ENCODE results near the gene PTPN11.
"Not testable (repeated sequence)": the region's sequence is repeated elsewhere in the genome, so short reads cannot be mapped to it uniquely, and the experiment has no call there.

PTPN11 gene

DNA sequence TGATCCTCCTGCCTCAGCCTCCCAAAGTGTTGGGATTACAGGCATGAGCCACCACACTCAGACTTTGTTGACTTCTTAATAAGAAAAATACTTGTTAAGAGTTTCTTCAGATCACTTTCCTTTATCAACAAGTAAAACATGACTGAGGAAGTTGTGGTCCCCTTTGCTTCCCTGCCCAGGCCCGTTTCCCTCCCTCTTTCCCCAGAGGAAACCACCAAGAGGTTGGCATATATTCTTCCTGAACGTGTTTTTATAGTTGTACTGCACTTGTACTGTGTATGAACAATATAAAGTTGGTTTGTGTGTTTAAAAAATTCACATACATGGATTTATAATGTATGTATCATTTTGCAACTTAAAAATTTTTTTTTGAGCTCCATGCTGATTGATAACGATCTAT, 28.4 kb downstream of the PTPN11 start:
- in situ Hi-C loops (cut with HindIII; ENCODE audit: low sequenced_read_pairs) = no loop called here

DNA sequence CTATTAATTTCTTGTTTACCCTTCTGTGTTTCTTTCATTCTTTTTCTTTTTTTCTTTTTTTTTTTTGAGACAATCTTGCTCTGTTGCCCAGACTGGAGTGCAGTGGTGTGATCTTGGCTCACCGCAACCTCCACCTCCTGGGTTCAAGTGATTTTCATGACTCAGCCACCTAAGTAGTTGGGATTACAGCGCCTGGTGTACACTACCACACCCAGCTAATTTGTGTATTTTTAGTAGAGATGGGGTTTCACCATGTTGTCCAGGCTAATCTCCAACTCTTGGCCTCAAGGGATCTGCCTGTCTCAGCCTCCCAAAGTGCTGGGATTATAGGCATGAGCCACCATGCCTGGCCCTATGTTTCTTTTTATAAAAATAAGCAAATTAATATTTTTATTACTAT, 29.4 kb downstream of the PTPN11 start:
- in situ Hi-C loops (cut with HindIII; ENCODE audit: low sequenced_read_pairs) = not testable (repeated sequence)

DNA sequence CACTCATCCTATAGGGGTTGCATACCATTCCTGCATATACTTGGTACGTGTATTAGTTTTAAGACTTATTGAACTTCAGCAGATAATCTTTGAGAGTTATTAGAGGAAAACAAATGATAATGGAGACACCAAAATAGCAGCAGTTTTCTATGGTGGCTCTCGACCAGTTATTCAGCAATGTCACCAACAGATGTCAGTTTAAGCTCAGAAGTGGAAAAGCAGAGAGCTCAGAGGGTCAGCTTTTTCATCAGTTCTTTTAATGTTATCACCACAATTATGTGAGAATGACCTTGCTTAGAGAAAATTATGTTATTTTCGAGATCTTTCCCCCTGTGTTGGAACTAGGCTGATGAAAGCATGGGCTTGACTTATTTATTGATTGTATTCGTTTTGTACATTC, 32.0 kb downstream of the PTPN11 start:
- in situ Hi-C loops (cut with HindIII; ENCODE audit: low sequenced_read_pairs) = no loop called here

DNA sequence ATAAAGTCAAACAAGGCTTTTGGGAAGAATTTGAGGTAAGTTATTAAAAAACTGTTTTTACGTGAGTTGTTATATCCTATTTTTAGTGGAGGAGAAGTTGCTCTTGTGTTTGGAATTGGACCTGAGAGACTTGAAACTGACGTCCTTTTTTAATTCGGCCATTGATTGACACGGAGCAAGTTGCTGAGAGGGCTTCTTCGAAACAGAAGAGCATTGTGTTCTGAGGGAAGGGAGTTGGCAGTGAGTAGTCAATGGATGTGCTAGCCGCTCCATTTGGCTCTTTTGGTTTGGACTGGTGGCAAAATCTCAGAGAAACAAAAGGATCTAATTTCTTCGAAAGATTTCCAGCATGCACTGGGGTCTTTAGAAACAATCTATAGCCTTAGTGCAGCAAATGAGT, 37.3 kb downstream of the PTPN11 start:
- in situ Hi-C loops (cut with HindIII; ENCODE audit: low sequenced_read_pairs) = no loop called here

DNA sequence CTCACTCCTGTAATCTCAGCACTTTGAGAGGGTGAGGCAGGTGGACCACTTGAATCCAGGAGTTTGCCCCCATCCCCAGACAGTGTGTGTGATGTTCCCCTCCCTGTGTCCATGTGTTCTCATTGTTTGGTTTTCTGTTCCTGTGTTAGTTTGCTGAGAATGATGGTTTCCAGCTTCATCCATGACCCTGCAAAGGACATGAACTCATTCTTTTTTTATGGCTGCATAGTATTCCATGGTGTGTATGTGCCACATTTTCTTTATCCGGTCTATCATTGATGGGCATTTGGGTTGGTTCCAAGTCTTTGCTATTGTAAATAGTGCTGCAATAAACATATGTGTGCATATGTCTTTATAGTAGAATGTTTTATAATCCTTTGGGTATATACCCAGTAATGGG, 38.4 kb downstream of the PTPN11 start:
- in situ Hi-C loops (cut with HindIII; ENCODE audit: low sequenced_read_pairs) = not testable (repeated sequence)

DNA sequence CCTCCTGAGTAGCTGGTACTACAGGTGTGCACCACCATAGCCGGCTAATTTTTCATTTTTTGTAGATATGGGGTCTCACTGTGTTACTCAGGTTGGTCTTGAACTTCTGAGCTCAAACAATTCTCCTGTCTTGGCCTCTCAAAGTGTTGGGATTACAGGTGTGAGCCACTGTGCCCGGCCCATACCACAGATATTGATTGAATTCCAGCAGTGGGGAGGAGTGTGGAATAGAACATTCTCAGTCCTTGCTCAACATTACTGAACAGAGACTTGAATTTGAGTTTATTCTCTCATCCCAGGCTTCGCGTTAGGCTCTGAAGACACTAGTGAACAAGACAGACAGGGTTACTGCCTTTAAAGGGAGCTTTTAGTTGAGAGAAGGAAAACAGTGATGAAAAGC, 39.6 kb downstream of the PTPN11 start:
- in situ Hi-C loops (cut with HindIII; ENCODE audit: low sequenced_read_pairs) = no loop called here

DNA sequence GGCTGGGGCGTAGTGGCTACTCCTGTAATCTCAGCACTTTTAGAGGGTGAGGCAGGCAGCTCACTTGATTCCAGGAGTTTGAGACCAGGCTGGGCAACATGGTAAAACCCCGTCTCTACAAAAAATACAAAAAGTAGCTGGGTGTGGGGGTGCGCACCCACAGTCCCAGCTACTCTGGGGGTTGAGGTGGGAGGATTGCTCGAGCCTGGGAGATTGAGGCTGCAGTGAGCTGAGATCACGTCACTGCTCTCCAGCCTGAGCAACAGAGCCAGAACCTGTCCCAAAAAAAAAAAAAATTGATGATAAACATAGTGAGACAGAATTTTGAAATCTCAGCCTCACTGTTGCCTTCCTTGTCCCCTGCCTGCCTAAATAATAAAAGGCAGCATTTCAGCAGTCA, 40.0 kb downstream of the PTPN11 start:
- in situ Hi-C loops (cut with HindIII; ENCODE audit: low sequenced_read_pairs) = no loop called here

DNA sequence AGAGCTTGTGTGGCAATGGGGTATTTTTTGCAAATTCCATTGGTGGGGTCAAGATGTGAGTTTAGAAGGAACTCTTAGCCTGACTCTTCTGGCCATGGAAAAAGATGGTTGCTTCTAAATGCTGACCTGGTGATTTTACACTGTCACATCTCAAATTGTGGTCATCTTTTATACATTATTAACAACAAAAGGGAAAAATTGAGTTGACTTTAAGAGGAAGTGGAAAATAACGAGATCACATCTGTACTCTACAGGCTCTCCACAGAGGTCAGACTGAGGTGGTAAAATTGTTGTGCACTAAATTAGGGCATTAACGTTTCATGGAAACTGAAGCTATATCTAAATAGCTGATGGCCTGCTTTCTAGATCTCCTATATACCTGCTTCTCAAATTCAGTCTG, 44.7 kb downstream of the PTPN11 start:
- in situ Hi-C loops (cut with HindIII; ENCODE audit: low sequenced_read_pairs) = no loop called here

DNA sequence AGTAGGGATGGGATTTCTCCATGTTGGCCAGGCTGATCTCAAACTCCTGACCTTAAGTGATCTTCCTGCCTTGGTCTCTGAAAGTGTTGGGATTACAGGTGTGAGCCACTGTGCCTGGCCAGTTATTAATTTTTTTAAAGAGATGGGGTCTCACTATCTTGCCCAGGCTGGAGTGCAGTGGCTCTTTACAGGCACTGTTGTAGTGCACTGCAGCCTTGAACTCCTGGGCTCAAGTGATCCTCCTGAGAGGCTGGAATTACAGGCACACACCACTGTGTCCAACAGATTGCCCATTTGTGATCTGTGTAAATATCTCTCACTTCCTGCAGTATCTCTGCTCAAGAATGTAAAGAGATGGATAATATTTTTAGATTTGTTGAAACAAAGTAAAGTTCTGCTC, 45.9 kb downstream of the PTPN11 start:
- in situ Hi-C loops (cut with HindIII; ENCODE audit: low sequenced_read_pairs) = no loop called here

DNA sequence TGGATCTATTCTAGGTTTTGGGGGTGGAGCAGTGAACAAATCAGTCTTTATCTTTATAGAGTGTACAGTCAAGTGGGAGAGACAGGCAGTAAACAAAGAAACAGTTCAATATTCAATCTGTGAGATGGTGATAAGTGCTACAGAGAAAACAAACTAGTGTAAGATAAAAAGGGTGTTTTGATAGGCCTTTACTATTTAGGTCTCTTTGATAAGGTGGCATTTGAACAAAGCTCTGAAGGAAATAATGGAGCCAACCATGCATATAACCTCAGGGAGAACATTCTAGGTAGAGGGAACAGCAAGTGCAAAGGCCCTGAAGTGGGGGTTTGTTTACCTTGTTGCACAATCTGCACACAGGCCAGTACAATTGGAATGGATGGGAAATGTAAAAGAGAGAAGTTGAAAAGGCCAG, 47.3 kb downstream of the PTPN11 start:
- in situ Hi-C loops (cut with HindIII; ENCODE audit: low sequenced_read_pairs) = no loop called here

DNA sequence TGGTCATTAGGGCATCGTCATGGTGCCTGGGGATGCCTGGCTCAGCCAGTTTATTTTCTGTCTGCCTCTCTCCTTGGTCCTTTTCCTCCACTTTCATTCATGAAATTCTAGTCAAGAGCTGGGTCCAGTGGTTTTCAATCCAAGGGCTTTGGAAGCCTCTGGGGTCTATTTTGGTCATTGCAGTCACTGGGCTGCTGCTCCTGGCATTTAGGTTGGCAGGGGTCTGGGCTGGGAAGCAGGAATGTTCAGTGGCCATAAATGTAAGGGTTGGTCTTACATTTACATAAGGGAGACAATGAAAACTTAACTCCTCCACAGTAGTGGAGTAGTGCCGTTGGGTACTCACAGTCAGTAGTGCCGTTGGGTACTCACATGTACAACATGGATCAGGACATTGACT, 48.1 kb downstream of the PTPN11 start:
- in situ Hi-C loops (cut with HindIII; ENCODE audit: low sequenced_read_pairs) = no loop called here

DNA sequence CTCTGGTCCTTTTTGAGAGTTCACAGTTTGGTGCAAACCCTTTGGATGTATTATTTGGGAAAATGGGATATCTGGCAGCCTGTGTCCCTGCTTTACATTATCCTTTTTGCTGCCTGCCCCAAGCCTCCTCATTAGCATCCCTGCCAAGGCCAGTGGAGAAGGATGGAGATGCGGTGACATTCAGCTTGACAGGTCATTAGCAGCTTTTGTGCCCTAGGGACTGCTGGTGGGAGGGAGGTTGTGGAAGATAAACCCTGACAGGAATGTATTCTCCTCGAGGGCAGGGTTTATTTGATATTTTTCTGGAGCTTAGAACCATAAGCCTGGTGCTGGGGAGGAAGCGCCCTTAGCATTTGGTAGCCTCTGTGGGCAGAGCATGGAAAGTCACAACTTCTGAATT, 49.3 kb downstream of the PTPN11 start:
- in situ Hi-C loops (cut with HindIII; ENCODE audit: low sequenced_read_pairs) = no loop called here

DNA sequence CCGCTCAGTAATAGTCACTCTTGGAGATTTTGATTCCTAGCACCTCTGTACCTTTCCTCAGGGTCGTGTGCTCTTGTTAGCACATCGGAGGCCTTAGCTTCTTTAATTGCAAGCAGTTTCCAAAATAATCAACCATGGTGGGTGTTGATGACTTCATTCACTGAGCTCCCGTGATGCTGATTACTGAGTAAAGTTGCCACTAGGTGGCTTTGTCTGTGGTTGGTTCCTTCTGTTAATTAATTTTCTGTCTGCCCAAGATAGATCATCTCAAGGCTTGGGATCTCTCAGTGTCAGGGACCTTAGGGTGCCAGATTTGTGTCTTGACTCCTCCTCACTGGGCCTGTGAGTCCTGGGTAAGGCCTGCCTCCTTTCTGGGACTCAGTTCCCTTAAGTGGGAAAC, 54.3 kb downstream of the PTPN11 start:
- in situ Hi-C loops (cut with HindIII; ENCODE audit: low sequenced_read_pairs) = no loop called here

DNA sequence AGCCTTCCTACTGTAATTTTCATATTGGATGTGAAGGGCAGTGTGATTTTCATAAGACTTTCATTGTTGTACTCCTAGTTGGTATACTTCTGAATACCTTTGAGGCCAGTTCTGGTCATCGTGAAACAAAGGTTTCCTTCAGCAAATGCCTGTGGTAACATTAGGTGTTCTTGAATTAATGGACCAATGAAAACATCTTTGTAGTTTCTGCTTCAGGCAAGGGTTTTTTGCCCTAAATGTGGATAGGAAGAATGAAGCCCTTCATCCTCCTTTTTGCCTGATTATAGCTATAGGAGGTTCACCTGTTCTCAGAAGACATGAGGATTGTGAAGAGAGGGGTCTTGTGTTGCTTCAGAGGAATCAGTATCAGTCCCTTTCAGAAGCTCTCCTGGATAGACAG, 60.7 kb downstream of the PTPN11 start:
- in situ Hi-C loops (cut with HindIII; ENCODE audit: low sequenced_read_pairs) = no loop called here

DNA sequence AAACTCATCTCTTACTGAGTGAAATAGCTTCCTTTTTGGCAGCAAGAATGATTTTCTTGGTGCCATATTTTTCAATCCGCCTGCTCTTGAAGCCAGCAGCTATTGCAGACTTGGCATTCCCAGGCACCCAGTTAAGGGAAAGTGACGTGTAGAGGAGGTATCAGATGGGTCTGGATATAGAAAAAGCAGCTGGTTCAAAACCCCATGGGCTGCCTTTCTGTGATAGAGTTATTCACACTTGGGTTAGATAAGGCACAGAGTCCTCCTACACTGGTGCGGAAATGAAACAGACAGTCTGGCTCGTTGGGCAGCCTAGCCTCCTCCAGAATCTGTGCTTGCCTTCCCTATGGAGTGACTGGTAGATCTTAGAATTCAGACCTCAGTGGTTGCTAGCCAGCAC, 62.2 kb downstream of the PTPN11 start:
- in situ Hi-C loops (cut with HindIII; ENCODE audit: low sequenced_read_pairs) = no loop called here

DNA sequence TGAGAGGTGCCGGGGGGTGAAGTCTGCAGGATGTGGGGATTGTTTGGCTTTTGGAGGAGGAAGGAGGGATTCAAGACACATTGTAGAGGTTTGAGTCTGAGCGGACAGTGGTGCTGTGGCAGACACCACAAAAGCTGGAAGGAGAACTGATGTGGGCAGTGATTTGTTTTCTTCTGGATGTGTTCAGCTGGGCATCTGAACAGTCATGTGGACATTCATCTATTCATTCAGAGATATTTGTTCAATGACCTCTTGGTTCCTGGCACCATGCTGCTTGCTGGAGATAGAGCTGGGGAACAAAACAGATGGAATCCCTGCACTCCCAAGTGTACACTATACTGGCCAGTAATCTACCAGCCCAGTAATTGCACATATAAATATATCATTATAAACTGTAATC, 64.0 kb downstream of the PTPN11 start:
- in situ Hi-C loops (cut with HindIII; ENCODE audit: low sequenced_read_pairs) = no loop called here

DNA sequence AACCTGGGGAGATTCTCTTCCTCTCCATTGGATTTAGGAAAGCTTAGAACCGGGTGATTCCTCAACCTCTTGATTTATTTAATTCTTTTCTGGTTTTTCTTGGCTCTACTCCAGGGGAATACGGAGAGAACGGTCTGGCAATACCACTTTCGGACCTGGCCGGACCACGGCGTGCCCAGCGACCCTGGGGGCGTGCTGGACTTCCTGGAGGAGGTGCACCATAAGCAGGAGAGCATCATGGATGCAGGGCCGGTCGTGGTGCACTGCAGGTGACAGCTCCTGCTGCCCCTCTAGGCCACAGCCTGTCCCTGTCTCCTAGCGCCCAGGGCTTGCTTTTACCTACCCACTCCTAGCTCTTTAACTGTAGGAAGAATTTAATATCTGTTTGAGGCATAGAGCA, 67.6 kb downstream of the PTPN11 start:
- in situ Hi-C loops (cut with HindIII; ENCODE audit: low sequenced_read_pairs) = no loop called here

DNA sequence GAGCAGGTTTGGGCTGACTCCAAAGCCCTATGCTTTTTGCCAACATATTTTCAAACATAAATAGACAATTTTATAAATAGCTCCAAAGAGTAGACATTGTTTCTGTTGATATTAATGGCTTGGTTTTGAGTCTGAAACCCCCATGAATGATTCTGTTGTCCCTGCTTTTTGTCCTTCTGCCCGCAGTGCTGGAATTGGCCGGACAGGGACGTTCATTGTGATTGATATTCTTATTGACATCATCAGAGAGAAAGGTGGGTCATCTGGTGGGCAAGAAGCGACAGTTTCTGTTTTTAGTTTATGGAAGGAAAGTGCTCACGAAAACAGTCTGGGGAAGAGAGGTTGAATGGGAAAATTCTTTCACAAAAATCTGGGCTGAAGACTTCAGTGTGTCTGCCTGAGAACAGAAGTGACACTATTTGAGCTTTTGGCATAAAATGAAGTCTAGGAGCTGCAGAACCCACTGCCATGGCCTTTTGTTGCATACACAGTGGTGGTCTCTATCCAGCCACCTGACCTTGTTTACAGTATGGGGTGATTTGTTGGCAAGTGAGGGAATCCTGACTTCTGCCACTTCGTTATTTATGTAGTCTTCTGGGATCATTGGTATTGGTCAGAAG, 69.6 kb downstream of the PTPN11 start:
- in situ Hi-C loops (cut with HindIII; ENCODE audit: low sequenced_read_pairs) = no loop called here

DNA sequence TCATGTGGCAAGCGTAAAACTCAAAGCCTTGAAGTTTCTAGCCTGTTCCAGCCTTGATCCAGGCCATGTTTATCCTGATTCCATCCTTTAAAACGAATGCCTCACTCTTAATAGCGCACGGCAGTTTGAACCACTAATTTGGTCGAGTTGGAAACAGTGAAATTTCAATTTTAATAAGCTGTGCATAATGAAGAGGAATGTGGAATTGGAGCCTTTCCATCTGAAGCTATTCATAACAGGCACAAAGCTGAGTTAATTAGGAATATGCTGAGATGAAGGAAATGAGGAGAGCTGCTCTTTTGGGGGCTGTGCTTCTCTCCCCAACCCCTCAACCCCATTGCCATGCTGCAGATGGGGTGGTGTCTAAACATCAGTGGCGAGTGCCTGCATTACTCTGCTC, 70.7 kb downstream of the PTPN11 start:
- in situ Hi-C loops (cut with HindIII; ENCODE audit: low sequenced_read_pairs) = no loop called here

DNA sequence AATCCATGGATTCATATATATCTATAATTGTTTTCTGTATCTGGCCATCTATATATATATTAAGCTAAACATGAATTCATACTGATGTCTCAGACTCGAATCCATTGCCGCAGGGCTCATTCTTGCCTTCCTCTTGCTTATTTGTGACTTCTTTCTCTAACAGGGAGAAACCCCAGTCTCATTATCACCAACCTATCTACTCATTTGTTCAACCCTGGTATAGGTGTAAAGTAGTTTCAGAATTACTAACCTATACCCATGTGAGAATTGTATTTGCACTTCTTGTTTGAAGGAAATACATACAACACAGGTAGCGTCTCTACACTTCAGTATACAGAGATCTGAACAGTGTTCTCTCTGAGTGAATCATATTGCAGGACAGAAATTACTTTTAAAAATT, 77.7 kb downstream of the PTPN11 start:
- in situ Hi-C loops (cut with HindIII; ENCODE audit: low sequenced_read_pairs) = no loop called here

DNA sequence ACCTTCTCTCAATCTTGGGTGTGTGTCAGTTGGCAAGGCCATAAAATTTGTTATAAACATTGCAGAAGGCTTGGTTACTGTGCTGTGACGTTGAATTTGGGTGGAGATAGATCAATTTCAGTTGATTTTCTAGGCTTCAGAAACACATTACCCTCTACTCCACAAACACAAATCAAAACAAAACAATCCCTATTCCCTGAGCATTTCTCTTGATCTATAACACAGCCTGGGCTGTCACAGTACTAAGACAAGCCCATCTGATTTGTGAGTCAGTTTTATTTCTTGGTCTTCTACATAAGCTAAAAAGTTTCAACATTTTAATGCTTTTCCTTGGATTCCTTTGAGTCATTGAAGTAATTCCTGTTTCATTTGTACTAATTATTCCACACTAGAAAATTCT, 79.8 kb downstream of the PTPN11 start:
- in situ Hi-C loops (cut with HindIII; ENCODE audit: low sequenced_read_pairs) = no loop called here

DNA sequence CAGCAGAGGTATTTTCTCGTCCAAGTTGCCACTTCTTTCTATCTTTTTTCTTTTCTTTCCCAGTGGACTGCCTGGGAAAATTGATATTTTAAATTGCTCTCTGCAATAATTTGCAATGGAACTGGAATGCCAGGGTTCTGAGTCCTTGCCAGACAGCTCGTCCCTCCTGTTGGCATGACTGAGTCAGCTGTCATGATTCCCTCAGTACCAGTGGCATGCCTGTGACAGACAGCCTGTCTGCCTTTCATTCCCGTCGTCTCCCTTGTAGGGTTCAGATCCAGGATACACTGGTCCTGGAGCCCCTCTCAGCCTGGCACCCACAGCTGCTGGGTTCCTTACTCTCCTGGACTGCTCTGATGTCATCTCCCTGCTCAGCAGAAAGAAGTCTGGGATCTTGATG, 84.8 kb downstream of the PTPN11 start:
- in situ Hi-C loops (cut with HindIII; ENCODE audit: low sequenced_read_pairs) = no loop called here

DNA sequence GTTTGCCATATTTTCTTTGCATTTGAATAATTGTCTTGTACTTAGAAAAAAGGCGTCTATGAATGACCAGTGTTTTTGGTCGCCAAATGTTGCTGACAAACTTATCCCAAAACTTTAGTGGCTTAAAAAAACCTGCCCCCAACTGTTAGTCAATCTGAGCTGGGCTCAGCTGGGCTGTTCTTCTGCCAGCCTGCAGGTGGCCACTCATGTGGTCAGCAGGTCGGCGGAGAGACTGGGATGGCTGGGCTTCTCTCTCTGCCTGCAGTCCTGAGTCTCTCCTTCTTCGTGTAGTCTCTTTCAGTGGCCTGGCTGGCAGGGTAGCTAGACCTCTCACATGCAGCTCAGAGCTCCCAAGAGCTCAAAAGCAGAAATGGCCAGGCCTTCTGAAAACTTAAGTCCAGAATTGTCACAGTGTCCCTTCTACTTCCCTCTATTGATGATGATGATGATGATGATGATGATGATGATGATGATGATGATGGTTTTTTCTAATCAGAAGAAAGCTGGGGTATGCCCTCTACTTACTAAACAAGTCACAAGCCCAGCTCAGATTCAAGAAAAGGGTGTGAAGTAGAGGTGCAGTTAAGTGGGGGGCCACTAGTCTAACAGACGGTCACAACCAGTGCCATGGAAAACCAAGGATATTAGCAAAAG, 87.9 kb downstream of the PTPN11 start:
- in situ Hi-C loops (cut with HindIII; ENCODE audit: low sequenced_read_pairs) = no loop called here

All from endothelial cell of hepatic sinusoid (primary cell).